Measurements from ENCODE around the gene MYLK3.
"Not testable (repeated sequence)": the region's sequence is repeated elsewhere in the genome, so short reads cannot be mapped to it uniquely, and the experiment has no call there.

The MYLK3 gene

GRCh38 chr16:46688654-46689364 is 59.3 kb downstream of the MYLK3 start, which contains the start of gene VPS35:
TSS of gene VPS35 (minus strand) at chr16:46689178. CDS start at chr16:46689133, 45 bp downstream.
- DNase-seq: peak; percentile 93

GRCh38 chr16:46688101-46688653 is 60.0 kb downstream of the MYLK3 start:
- no peak for DNase-seq

- DNase-seq: no peak
These were observed 60.7 kb downstream of the MYLK3 start for GRCh38 chr16:46687486-46687885.

GRCh38 chr16:46686815-46687473 is 61.2 kb downstream of the MYLK3 start:
- no peak for DNase-seq

- DNase-seq: not testable (repeated sequence)
These were observed 66.3 kb downstream of the MYLK3 start for GRCh38 chr16:46681867-46682266.

- DNase-seq: not testable (repeated sequence)
These were observed 70.2 kb downstream of the MYLK3 start for GRCh38 chr16:46677943-46678342.

GRCh38 chr16:46673320-46674013 is 74.7 kb downstream of the MYLK3 start:
- DNase-seq: peak; percentile 31

- no peak for DNase-seq
These were observed 86.0 kb downstream of the MYLK3 start for GRCh38 chr16:46662123-46662522.

- DNase-seq: no peak
These were observed 89.2 kb downstream of the MYLK3 start for GRCh38 chr16:46658925-46659324.
